ENCODE data around the gene PXDN.

PXDN gene

DNA sequence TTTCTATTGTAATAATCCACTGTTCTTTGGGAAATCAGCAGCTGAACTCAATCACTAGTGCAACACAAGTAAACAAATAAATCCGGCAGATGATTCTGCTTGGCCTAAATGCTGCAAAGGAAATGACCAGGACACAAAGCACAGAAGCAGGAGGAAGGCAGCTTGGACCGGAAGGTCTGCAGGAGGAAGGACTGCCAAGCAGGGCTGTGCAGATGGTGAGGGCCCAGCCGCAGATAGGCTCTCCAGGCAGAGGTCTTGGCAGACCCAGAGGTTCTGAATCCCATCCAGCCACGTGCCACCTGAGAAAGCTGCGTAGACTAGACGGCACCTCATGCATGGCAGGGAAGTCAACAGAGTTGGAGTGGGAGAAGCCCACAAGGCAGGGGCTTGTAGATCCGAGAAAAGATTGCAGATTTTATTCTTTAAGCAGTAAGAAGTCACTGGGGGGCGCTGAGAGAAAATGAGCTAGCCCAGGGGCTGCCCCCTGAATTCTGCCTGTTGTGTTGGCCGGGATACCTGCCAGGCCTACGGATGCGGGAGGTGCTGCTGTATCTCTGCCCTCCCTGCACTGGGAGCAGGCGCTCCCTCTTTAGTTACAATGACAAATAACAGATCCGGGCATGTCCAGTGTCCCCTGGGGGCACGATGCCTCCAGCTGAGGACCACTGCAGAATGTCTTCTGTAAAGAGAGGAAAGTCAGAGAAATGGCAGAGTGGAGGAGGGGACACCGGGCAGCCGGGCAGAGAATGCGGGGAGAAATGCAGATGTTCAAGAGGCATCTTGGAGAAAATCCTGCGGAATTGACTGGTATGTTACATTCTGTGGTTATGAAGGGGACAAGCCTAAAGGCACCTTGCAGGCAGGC lies 153.5 kb downstream of the PXDN start:
- TF ChIP-seq, protein P1, sequence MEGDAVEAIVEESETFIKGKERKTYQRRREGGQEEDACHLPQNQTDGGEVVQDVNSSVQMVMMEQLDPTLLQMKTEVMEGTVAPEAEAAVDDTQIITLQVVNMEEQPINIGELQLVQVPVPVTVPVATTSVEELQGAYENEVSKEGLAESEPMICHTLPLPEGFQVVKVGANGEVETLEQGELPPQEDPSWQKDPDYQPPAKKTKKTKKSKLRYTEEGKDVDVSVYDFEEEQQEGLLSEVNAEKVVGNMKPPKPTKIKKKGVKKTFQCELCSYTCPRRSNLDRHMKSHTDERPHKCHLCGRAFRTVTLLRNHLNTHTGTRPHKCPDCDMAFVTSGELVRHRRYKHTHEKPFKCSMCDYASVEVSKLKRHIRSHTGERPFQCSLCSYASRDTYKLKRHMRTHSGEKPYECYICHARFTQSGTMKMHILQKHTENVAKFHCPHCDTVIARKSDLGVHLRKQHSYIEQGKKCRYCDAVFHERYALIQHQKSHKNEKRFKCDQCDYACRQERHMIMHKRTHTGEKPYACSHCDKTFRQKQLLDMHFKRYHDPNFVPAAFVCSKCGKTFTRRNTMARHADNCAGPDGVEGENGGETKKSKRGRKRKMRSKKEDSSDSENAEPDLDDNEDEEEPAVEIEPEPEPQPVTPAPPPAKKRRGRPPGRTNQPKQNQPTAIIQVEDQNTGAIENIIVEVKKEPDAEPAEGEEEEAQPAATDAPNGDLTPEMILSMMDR (IDR thresholded peaks at IDR 0.05; ENCODE audit: low read depth, low read length): no peak
- in situ Hi-C loops (cut with HindIII; ENCODE audit: low sequenced_read_pairs): no loop called here
- no peak for DNase-seq (ENCODE audit: low read depth, low spot score)
- H3K4me3 ChIP-seq (ENCODE audit: low read depth, low read length): no peak overlapping the region

DNA sequence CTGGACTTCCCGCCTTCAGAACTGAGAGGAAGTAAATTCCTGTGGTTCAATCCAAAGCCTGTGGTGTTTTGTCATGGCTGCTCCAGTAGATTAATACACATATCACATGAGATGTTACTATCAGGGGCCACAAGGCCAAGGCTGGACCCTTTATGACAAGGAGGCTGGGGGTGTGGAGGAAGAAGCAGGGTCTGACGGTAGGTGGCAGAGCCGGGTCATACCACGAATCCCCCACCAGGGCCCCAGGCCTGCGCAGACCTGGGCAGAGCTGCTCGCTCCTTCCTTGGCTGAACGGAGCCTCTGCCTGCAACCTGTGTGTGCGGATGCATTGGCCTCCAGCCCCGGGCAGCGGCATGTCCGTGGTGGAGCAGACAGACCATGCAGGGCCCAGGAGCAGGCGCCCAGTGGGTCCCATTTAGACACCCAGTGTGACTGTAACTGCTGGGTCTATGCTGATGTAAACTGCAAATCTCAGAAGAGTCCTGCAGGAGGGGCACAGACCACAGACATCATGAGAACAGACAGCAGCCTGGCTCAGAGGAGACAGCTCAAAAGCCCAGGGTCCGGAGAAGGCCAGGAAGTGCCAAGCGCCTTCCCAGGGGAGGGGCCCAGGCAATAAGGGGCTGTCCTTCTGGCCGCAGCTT lies 155.2 kb downstream of the PXDN start:
- TF ChIP-seq, protein P1 (IDR thresholded peaks at IDR 0.05; ENCODE audit: low read depth, low read length): no peak
- no peak for DNase-seq (ENCODE audit: low read depth, low spot score)
- in situ Hi-C loops (cut with HindIII; ENCODE audit: low sequenced_read_pairs): no loop called here
- H3K4me3 ChIP-seq (ENCODE audit: low read depth, low read length): no peak overlapping the region

DNA sequence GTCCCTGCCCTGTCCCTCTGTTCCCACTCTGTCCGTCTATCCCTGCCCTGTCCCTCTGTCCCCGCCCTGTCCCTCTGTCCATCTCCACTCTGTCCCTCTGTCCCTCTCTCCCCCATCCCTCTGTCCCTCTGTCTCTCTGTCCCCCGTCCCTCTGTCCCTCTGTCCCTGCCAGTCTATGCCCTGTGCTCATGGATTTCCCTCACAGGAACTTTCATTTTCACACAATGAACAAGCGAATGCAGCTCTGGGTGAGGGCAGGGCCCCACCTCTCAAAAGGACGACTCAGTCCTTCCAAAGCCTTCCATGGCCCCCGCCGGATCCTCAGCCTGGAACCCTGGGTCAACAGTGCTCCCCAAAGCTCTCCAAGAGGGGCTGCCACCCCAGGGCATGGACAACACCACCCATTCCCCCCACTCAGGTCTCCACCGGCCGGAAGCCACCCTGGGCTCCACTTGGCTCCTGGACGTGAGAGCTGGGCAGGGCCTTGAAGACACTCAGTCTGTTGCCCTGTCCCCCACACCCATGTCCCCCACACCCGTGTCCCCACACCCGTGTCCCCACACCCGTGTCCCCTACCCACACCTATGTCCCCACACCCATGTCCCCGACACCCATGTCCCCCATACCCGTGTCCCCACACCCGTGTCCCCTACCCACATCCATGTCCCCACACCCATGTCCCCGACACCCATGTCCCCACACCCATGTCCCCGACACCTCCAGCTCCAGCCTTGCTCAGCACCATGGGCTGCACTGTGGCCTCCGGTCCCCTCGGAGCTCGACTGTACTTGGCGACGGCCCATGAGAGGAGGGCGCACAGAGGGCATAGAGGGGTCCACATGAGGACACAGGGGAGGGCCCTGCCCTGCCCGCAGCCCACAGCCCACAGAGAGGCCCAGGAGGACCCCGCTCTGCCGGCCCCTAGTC lies 156.0 kb downstream of the PXDN start:
- in situ Hi-C loops (cut with HindIII; ENCODE audit: low sequenced_read_pairs): no loop called here
- no peak for DNase-seq (ENCODE audit: low read depth, low spot score)
- TF ChIP-seq, protein P1 (IDR thresholded peaks at IDR 0.05; ENCODE audit: low read depth, low read length): no peak
- H3K4me3 ChIP-seq (ENCODE audit: low read depth, low read length): no peak overlapping the region

DNA sequence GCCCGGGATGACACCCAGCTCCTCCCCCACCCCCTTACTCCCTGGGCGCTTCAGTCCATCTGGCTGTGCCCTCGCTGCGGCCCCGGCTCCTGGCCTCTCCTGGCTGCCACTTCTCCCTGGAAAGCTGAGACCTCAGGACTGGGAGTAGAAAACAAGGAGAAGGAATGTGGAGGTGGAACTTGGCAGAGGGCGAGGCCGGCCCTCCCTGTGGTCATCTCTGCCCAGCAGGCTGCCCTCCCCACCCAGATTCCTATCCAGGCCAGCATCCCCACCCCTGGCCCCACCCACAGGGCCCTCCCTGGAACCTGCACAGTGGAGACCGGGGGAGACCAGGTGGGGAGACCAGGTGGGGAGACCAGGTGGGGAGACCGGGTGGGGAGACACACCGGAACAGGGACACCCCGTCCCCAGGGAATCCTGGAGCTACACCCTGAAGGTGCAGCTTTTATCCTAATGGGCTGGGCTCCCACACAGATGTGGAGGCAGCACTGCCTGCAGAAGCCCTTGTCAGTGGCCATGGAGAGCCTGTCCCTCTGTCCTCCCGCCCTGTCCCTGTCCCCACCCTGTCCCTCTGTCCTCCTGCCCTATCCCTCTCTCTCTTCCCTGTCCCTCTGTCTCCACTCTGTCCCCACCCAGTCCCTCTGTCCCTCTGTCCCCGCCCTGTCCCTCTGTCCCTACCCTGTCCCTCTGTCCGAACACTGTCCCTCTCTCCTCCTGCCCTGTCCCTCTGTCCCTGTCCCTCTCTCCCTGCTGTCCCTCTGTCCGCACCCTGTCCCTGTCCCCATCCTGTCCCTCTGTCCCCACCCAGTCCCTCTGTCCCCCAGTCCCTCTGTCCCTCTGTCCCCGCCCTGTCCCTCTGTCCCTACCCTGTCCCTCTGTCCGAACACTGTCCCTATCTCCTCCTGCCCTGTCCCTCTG lies 157.1 kb downstream of the PXDN start:
- in situ Hi-C loops (cut with HindIII; ENCODE audit: low sequenced_read_pairs): no loop called here
- no peak overlapping the region for H3K4me3 ChIP-seq (ENCODE audit: low read depth, low read length)
- TF ChIP-seq, protein P1 (IDR thresholded peaks at IDR 0.05; ENCODE audit: low read depth, low read length): no peak
- no peak for DNase-seq (ENCODE audit: low read depth, low spot score)

- TF ChIP-seq, protein P1 (IDR thresholded peaks at IDR 0.05; ENCODE audit: low read depth, low read length): no peak
- in situ Hi-C loops (cut with HindIII; ENCODE audit: low sequenced_read_pairs): no loop called here
- H3K4me3 ChIP-seq (ENCODE audit: low read depth, low read length): no peak overlapping the region
- DNase-seq (ENCODE audit: low read depth, low spot score): no peak
Measured at GRCh38 chr2:1586251-1586922, 157.9 kb downstream of the PXDN start.
